Neuronal stem cell (in vitro differentiated cells): Measurements from ENCODE around the gene ARHGEF9.

ENCODE experiments used
- DNase-seq: peaks from one replicate; pipeline ENCODE4 v3.0.0-alpha.2; 2013; ENCODE audit warnings: low spot score
- H2AFZ ChIP-seq: one replicate; pipeline ENCODE4 v1.6.1; 2013; ENCODE audit warnings: mild to moderate bottlenecking, low read length, inconsistent platforms
- H2AK5ac ChIP-seq: 2 replicates; pipeline ENCODE4 v1.6.1; 2013; ENCODE audit warnings: low read depth, mild to moderate bottlenecking, inconsistent platforms, low read length, moderate library complexity, mixed read lengths
- H2BK120ac ChIP-seq: 2 replicates; pipeline ENCODE4 v1.6.1; 2013; ENCODE audit warnings: low read depth, mild to moderate bottlenecking, inconsistent platforms, low read length, moderate library complexity, mixed read lengths
- H2BK12ac ChIP-seq: one replicate; pipeline ENCODE4 v1.6.1; 2013; ENCODE audit warnings: low read length, inconsistent platforms
- H2BK15ac ChIP-seq: 2 replicates; pipeline ENCODE4 v1.6.1; 2013; ENCODE audit warnings: mild to moderate bottlenecking, low read length, inconsistent platforms, mixed read lengths
- H2BK5ac ChIP-seq: one replicate; pipeline ENCODE4 v1.6.1; 2013; ENCODE audit warnings: inconsistent platforms, mild to moderate bottlenecking, low read length, moderate library complexity
- H3K14ac ChIP-seq: one replicate; pipeline ENCODE4 v1.6.1; 2013; ENCODE audit warnings: low read length, inconsistent platforms
- H3K18ac ChIP-seq: 2 replicates; pipeline ENCODE4 v1.6.1; 2013; ENCODE audit warnings: low read length, inconsistent platforms
- H3K23ac ChIP-seq: 2 replicates; pipeline ENCODE4 v1.6.1; 2013; ENCODE audit warnings: low read depth, mild to moderate bottlenecking, mixed read lengths, low read length, inconsistent platforms; ENCODE audit not compliant: poor library complexity
- H3K27ac ChIP-seq: replicated peaks from 3 replicates; pipeline ENCODE4 v1.5.1; 2013; ENCODE audit warnings: low read length, inconsistent platforms
- H3K27me3 ChIP-seq, 3 experiments: 2 replicates each; pipeline ENCODE4 v1.6.1; 2013; ENCODE audit warnings: low read length in 3 of 3, mild to moderate bottlenecking in 2 of 3, inconsistent platforms in 1 of 3, low read depth in 1 of 3, mixed read lengths in 1 of 3, moderate library complexity in 1 of 3; ENCODE audit not compliant: control insufficient read depth in 3 of 3, insufficient read depth in 3 of 3
- H3K36me3 ChIP-seq, 2 donors: replicated peaks in 1 of 2; 2 replicates each; pipeline ENCODE4 v1.6.1; 2013; ENCODE audit warnings: low read length in 2 of 2; ENCODE audit not compliant: control insufficient read depth in 2 of 2, insufficient read depth in 2 of 2
- H3K4ac ChIP-seq: 2 replicates; pipeline ENCODE4 v1.6.1; 2013; ENCODE audit warnings: inconsistent platforms, mild to moderate bottlenecking, low read length, moderate library complexity
- H3K4me1 ChIP-seq, 2 donors: 1 replicate in 1 of 2; 2 replicates in 1 of 2; pipeline ENCODE4 v1.6.1; 2013; ENCODE audit warnings: low read length in 2 of 2, low read depth in 1 of 2; ENCODE audit not compliant: control insufficient read depth in 2 of 2, insufficient read depth in 1 of 2
- H3K4me2 ChIP-seq: one replicate; pipeline ENCODE4 v1.6.1; 2013; ENCODE audit warnings: mild to moderate bottlenecking, low read length, inconsistent platforms; ENCODE audit not compliant: insufficient read depth, poor library complexity, severe bottlenecking
- H3K4me3 ChIP-seq, 2 donors: 2 replicates each; pipeline ENCODE4 v1.5.1; 2013; ENCODE audit warnings: low read length in 2 of 2, mild to moderate bottlenecking in 2 of 2, inconsistent platforms in 1 of 2, moderate library complexity in 1 of 2
- H3K79me1 ChIP-seq: one replicate; pipeline ENCODE4 v1.6.1; 2013; ENCODE audit warnings: low read depth, mild to moderate bottlenecking, inconsistent platforms, low read length, moderate library complexity
- H3K9ac ChIP-seq: one replicate; pipeline ENCODE4 v1.6.1; 2013; ENCODE audit warnings: mild to moderate bottlenecking, low read depth, low read length, inconsistent platforms; ENCODE audit not compliant: poor library complexity
- H3K9me3 ChIP-seq, 2 donors: replicated peaks in 1 of 2; 2 replicates each; pipeline versions ENCODE3 to v1.6.1; 2013; ENCODE audit warnings: low read length in 2 of 2, mild to moderate bottlenecking in 2 of 2, inconsistent platforms in 1 of 2, low read depth in 1 of 2, mixed read lengths in 1 of 2, moderate library complexity in 1 of 2; ENCODE audit not compliant: control insufficient read depth in 2 of 2, insufficient read depth in 1 of 2
- H4K8ac ChIP-seq: one replicate; pipeline ENCODE4 v1.6.1; 2013; ENCODE audit warnings: low read depth, mild to moderate bottlenecking, inconsistent platforms, low read length, moderate library complexity
- H4K91ac ChIP-seq: one replicate; pipeline ENCODE4 v1.6.1; 2013; ENCODE audit warnings: low read length, low read depth, mild to moderate bottlenecking, inconsistent platforms; ENCODE audit not compliant: poor library complexity
- WGBS, 2 donors: extraction: QIAGEN DNeasy Blood & Tissue Kit; methylation state at CpG; one replicate each; pipeline ENCODE4 v1.1.7; 2013; ENCODE audit warnings: missing lambda C conversion rate in 2 of 2, mixed read lengths in 1 of 2; ENCODE audit not compliant: insufficient read length in 2 of 2, insufficient replicate concordance in 1 of 2; ENCODE audit errors: extremely low coverage in 2 of 2; 5-methylcytosine and 5-hydroxymethylcytosine counted together

Gene ARHGEF9

DNA sequence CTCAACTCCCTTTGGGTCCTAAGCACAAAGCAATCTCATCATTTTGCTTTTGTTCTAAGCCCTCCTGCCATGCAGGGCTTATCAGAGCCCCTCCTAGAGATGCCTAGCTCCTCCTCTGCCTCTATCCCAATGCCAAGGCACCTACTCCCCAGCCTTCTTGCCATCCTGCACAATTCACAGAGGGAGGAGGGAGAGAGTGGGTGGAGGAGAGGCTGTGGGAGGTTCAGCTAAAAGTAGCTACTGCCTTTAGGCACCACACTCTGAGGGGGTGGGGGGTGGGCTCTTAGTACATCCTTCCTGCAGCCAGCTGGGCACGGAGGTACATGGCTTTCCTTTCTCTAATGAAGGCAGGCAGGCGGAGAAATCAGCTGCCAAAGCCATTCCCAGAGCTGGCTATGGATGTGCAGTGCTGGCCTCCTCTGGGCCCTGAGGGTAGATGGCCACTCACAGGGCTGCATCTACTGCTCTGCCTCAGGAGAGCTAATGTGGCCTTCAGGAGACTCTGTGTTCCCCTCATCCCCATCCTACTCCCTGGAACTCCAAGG, 40.1 kb downstream of the ARHGEF9 start:
- no peak overlapping the region for H2AFZ ChIP-seq
- H4K8ac ChIP-seq, result no peak overlapping the region
- peaks cover 6% of the 10 kb centered on the region for H3K79me1 ChIP-seq
- H3K4me1 ChIP-seq, result peaks cover 0 to 14% of the 10 kb centered on the region in 2 donors
- H2BK15ac ChIP-seq, result no peak overlapping the region
- no peak overlapping the region for H3K23ac ChIP-seq
- H3K4me2 ChIP-seq, result no peak overlapping the region
- no peaks in the 10 kb centered on the region for H3K36me3 ChIP-seq
- no CpG with 5 or more reads among the region's 2 CpGs for WGBS, 2 donors
- H3K9ac ChIP-seq, result no peak overlapping the region
- H2BK5ac ChIP-seq, result no peak overlapping the region
- H3K9me3 ChIP-seq, result no peaks in the 10 kb centered on the region
- no peak overlapping the region for H3K14ac ChIP-seq
- no peak overlapping the region for H2AK5ac ChIP-seq
- no peak overlapping the region for H2BK12ac ChIP-seq
- no peak for DNase-seq
- H3K27ac ChIP-seq, result no peak overlapping the region
- no peak overlapping the region for H2BK120ac ChIP-seq
- H3K27me3 ChIP-seq, result no peaks in the 10 kb centered on the region
- no peak overlapping the region for H4K91ac ChIP-seq
- H3K4ac ChIP-seq, result no peak overlapping the region
- H3K18ac ChIP-seq, result no peak overlapping the region
- no peak overlapping the region for H3K4me3 ChIP-seq

DNA sequence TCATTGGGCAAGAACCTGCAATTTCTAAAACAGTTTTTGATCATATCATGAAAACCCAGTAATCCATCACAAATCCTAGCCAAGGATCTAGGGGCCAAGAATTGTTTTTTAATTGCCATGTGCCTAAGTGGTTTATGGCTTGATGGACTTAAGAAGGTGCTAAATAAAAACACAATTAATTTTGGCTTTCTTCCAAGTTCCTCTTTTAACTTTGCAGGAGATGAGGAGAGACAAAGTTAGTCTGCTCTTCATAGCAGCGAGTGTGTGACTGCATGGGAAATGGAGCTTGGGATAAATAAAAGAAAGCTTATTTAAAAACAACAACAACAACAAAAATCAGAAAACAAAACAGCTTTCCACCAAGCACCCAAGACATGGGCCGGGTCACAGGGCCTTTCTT, 41.4 kb downstream of the ARHGEF9 start:
- H3K18ac ChIP-seq, result no peak overlapping the region
- no peak overlapping the region for H3K9ac ChIP-seq
- H4K91ac ChIP-seq, result no peak overlapping the region
- no peaks in the 10 kb centered on the region for H3K36me3 ChIP-seq
- H3K27me3 ChIP-seq, result no peaks in the 10 kb centered on the region
- H3K4me2 ChIP-seq, result no peak overlapping the region
- H2BK5ac ChIP-seq, result no peak overlapping the region
- no CpG with 5 or more reads among the region's 2 CpGs for WGBS, 2 donors
- H2BK120ac ChIP-seq, result no peak overlapping the region
- H4K8ac ChIP-seq, result no peak overlapping the region
- no peak overlapping the region for H2AFZ ChIP-seq
- H3K23ac ChIP-seq, result no peak overlapping the region
- no peak overlapping the region for H3K4me3 ChIP-seq
- H3K9me3 ChIP-seq, result no peaks in the 10 kb centered on the region
- H3K4ac ChIP-seq, result no peak overlapping the region
- peaks cover 3% of the 10 kb centered on the region for H3K79me1 ChIP-seq
- H2BK15ac ChIP-seq, result no peak overlapping the region
- no peak overlapping the region for H2BK12ac ChIP-seq
- no peak overlapping the region for H2AK5ac ChIP-seq
- no peak for DNase-seq
- H3K4me1 ChIP-seq, result peaks cover 0 to 16% of the 10 kb centered on the region in 2 donors
- no peak overlapping the region for H3K27ac ChIP-seq
- no peak overlapping the region for H3K14ac ChIP-seq

DNA sequence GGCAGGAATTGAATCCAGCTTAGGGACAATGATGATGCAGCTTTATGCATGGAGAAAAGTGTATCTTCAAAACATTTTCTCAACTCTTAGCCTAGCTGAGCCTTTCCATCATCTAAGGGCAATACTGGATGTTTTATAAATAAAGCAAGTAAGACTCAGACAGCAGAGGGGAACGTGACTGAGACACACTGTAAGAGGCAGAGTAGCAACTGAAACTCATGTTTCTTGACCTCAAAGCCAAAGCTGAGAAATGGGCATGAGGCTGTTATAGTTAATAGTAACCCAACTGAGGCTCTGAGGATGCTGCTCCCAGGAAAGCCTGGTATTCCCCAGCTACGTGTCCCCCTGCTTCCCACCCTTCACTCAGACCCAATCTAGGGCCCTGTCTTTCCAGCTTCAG, 44.6 kb downstream of the ARHGEF9 start:
- H3K18ac ChIP-seq, result no peak overlapping the region
- no peak overlapping the region for H4K91ac ChIP-seq
- H3K9ac ChIP-seq, result no peak overlapping the region
- no peak overlapping the region for H4K8ac ChIP-seq
- H3K4me1 ChIP-seq, result peaks cover 0 to 14% of the 10 kb centered on the region in 2 donors
- no peak for DNase-seq
- no peak overlapping the region for H2BK12ac ChIP-seq
- no peak overlapping the region for H2AFZ ChIP-seq
- no peak overlapping the region for H3K4me2 ChIP-seq
- WGBS, 2 donors, result no CpG with 5 or more reads among the region's 2 CpGs
- no peak overlapping the region for H3K23ac ChIP-seq
- H3K27me3 ChIP-seq, result peaks cover 0 to 2% (median 0%) of the 10 kb centered on the region in 3 experiments
- H3K4ac ChIP-seq, result no peak overlapping the region
- no peaks in the 10 kb centered on the region for H3K9me3 ChIP-seq
- no peak overlapping the region for H2BK120ac ChIP-seq
- H2AK5ac ChIP-seq, result no peak overlapping the region
- no peaks in the 10 kb centered on the region for H3K36me3 ChIP-seq
- no peak overlapping the region for H3K14ac ChIP-seq
- H2BK15ac ChIP-seq, result no peak overlapping the region
- no peak overlapping the region for H3K27ac ChIP-seq
- H2BK5ac ChIP-seq, result no peak overlapping the region
- H3K4me3 ChIP-seq, result no peak overlapping the region
- peaks cover 6% of the 10 kb centered on the region for H3K79me1 ChIP-seq

DNA sequence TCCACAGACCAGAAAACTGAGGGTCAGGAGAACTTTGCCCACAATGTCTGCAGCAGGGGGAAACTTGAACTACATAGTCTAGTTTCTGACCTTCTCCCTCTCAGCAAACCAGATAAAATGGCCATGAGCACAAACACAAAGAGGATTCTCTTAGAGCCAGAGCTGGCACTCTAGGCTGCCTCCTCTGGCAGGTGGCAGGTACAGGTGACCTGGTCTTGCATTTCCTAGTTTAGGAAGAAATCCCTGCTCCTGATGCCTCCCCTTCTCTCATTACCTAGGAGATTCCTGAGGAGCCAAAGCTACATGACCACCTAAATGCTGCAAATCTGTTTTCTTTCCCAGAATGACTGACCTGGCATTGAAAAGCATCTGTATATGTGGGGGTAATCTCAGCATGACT, 45.1 kb downstream of the ARHGEF9 start:
- Histone ChIP-seq H2BK12ac (no peak overlapping the region), H3K27ac (no peak overlapping the region), H4K8ac (no peak overlapping the region), H3K9ac (no peak overlapping the region), H3K4ac (no peak overlapping the region), H3K18ac (no peak overlapping the region), H2BK15ac (no peak overlapping the region), H3K79me1 (peaks cover 6% of the 10 kb centered on the region), H3K4me1 (peaks cover 0 to 10% of the 10 kb centered on the region in 2 donors), H3K27me3 (peaks cover 0 to 2% (median 0%) of the 10 kb centered on the region in 3 experiments), H2BK5ac (no peak overlapping the region), H3K4me3 (no peak overlapping the region), H3K4me2 (no peak overlapping the region), H2AK5ac (no peak overlapping the region), H3K36me3 (no peaks in the 10 kb centered on the region), H2AFZ (no peak overlapping the region), H3K14ac (no peak overlapping the region), H4K91ac (no peak overlapping the region), H2BK120ac (no peak overlapping the region), H3K23ac (no peak overlapping the region), H3K9me3 (no peaks in the 10 kb centered on the region)
- DNase-seq, result no peak
